GM12892 (cell line): ENCODE measurements around the gene HIGD2A.

ENCODE experiments used
- POLR2A ChIP-seq: IDR thresholded peaks from 2 replicates; pipeline ENCODE4 v1.6.1; 2011; ENCODE audit warnings: low read depth, low read length, control low read depth
- POLR2AphosphoS5 ChIP-seq: IDR thresholded peaks from 2 replicates; pipeline ENCODE4 v1.6.1; 2011; ENCODE audit warnings: low read depth, low read length, control low read depth
- TAF1 ChIP-seq: IDR thresholded peaks from 2 replicates; pipeline ENCODE4 v1.6.1; 2011; ENCODE audit warnings: low read depth, mild to moderate bottlenecking, control low read depth, low read length, borderline replicate concordance

GRCh38 chr5:176412517-176413254 is 24.1 kb downstream of the HIGD2A start:
- no peak for TF ChIP-seq POLR2AphosphoS5
- TF ChIP-seq POLR2A, result no peak
- no peak for TF ChIP-seq TAF1
